Stomach (tissue), 9 donors: ENCODE measurements around the gene HSD17B4. TPM values are rescaled to one million over a fixed set of nuclear protein-coding genes. Genes with fewer than 3 reads are reported as not detected.

Source experiments
- DNase-seq, 2 donors: peaks; one replicate each; pipeline versions ENCODE4 v3.0.0 to v3.0.0-alpha.2; 2013 to 2019
- H3K27ac ChIP-seq, 5 donors: fragments of 200-600 bp in 4 of 5; sonication (generic) in 4 of 5; one replicate each; pipeline ENCODE4 v1.5.1; 2013 to 2019; ENCODE audit warnings: mild to moderate bottlenecking in 1 of 5, moderate library complexity in 1 of 5
- H3K27me3 ChIP-seq, 3 donors: fragments of 200-600 bp; sonication (generic); one replicate each; pipeline ENCODE4 v1.5.1; 2017 to 2019; ENCODE audit warnings: mixed run types in 1 of 3
- H3K36me3 ChIP-seq, 4 donors: fragments of 200-600 bp; sonication (generic); 1 replicate in 3 of 4; 2 replicates in 1 of 4; pipeline ENCODE4 v1.5.1; 2016 to 2019
- H3K4me1 ChIP-seq, 4 donors: fragments of 200-600 bp; sonication (generic); one replicate each; pipeline ENCODE4 v1.5.1; 2016 to 2019
- H3K4me3 ChIP-seq, 4 donors: fragments of 200-600 bp; sonication (generic) in 3 of 4; one replicate each; pipeline ENCODE4 v1.5.1; 2016 to 2019; ENCODE audit warnings: mild to moderate bottlenecking in 1 of 4
- H3K9me3 ChIP-seq, 4 donors: fragments of 200-600 bp; sonication (generic); one replicate each; pipeline ENCODE4 v1.5.1; 2016 to 2019
- EP300 ChIP-seq: sonication (generic); formaldehyde crosslinking; IDR thresholded peaks from one replicate; pipeline ENCODE4 v1.6.1; 2017; ENCODE audit warnings: antibody characterized with exemption
- POLR2A ChIP-seq, 4 donors: fragments of 450-650 bp; IDR thresholded peaks; one replicate each; pipeline ENCODE4 v1.6.1; 2016; ENCODE audit warnings: antibody characterized with exemption in 4 of 4, control low read depth in 2 of 4, mild to moderate bottlenecking in 1 of 4, moderate library complexity in 1 of 4
- POLR2AphosphoS5 ChIP-seq, 3 donors: sonication (generic); formaldehyde crosslinking; IDR thresholded peaks; one replicate each; pipeline ENCODE4 v1.6.1; 2016; ENCODE audit warnings: antibody characterized with exemption in 3 of 3
- WGBS, 5 donors: extraction: QIAGEN DNeasy Blood & Tissue Kit in 3 of 5; methylation state at CpG; one replicate each; pipeline versions ENCODE4 v1.1.5 to v1.1.7; 2013 to 2018; 5-methylcytosine and 5-hydroxymethylcytosine counted together
- intact Hi-C: fragments of 100-400 bp; cut with DNase I; formaldehyde crosslinking; loops from one replicate; pipeline ENCODE4 v1.15.1; 2023; ENCODE audit warnings: low total_unique reads
- polyA plus RNA-seq, 3 donors: library from polyadenylated mRNA; stranded (reverse); fragments of 200-250 nt; gene quantifications; one replicate each; pipeline ENCODE4 v1.2.3, GENCODE V29; 2013
- total RNA-seq, 5 donors: library from RNA; depleted of rRNA; stranded (reverse); fragments of >200 nt; gene quantifications; one replicate each; pipeline versions ENCODE4 v1.1.0 to v1.2.3, GENCODE V29; 2014 to 2016
- TF ChIP-seq, protein P1 (sequence below), 7 experiments: fragments of 450-650 bp in 4 of 7; fragments of 200-600 bp in 3 of 7; sonication (generic) in 3 of 7; IDR thresholded peaks; one replicate each; pipeline ENCODE4 v1.5.1; 2016 to 2019; ENCODE audit warnings: antibody characterized with exemption in 7 of 7, control low read depth in 2 of 7, mild to moderate bottlenecking in 1 of 7
- donor health status: healthy with polysubstance abuse.
- donor health status: Bipolar disorder and iron deficiency.
- donor health status: healthy.

The HSD17B4 gene
- total and polyA plus RNA-seq, 8 donors, result 64.3 to 274 (median 172) TPM

GRCh38 chr5:119524485-119524884, 72.2 kb downstream of the HSD17B4 start:
- Histone ChIP-seq H3K27ac (no peak overlapping the region), H3K9me3 (peaks cover 0 to 3% (median 0%) of the 10 kb centered on the region in 4 donors), H3K36me3 (peaks cover 6 to 65% (median 50%) of the 10 kb centered on the region in 4 donors), H3K27me3 (no peaks in the 10 kb centered on the region), H3K4me1 (peaks cover 0 to 9% (median 4%) of the 10 kb centered on the region in 4 donors), H3K4me3 (no peak overlapping the region)
- intact Hi-C loops, result no loop called here
- TF ChIP-seq POLR2AphosphoS5 (IDR thresholded peaks at IDR 0.05), result peak in 1 of 3 donors; percentile 54
- TF ChIP-seq, protein P1, sequence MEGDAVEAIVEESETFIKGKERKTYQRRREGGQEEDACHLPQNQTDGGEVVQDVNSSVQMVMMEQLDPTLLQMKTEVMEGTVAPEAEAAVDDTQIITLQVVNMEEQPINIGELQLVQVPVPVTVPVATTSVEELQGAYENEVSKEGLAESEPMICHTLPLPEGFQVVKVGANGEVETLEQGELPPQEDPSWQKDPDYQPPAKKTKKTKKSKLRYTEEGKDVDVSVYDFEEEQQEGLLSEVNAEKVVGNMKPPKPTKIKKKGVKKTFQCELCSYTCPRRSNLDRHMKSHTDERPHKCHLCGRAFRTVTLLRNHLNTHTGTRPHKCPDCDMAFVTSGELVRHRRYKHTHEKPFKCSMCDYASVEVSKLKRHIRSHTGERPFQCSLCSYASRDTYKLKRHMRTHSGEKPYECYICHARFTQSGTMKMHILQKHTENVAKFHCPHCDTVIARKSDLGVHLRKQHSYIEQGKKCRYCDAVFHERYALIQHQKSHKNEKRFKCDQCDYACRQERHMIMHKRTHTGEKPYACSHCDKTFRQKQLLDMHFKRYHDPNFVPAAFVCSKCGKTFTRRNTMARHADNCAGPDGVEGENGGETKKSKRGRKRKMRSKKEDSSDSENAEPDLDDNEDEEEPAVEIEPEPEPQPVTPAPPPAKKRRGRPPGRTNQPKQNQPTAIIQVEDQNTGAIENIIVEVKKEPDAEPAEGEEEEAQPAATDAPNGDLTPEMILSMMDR (IDR thresholded peaks at IDR 0.05), result no peak
- 26 to 56% (median 37%) methylated on average over 3 of the region's 3 CpGs for WGBS, 5 donors
- DNase-seq, result peak in 1 of 2 donors; percentile 12

DNA sequence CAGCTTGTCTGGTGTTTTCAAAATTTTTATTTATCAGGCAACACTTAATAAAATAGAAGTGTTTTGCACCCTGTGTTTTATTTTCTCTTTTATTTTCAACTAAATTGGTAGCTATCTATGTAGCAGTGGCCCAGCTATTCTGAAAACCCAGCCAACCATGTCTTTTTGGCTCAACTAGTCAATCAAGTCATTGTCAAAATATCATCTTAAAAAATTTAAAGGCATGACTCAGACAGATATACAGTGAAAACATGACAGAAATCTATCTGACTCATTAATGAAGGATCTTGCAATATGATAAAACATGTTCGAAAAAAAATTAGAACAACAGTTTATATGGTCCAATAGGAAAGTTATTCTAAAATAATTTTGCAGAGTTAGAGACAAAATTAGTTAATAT, 75.1 kb downstream of the HSD17B4 start:
- Histone ChIP-seq H3K4me3 (no peak overlapping the region), H3K36me3 (peaks cover 6 to 69% (median 64%) of the 10 kb centered on the region in 4 donors), H3K27ac (no peak overlapping the region), H3K9me3 (no peaks in the 10 kb centered on the region), H3K27me3 (no peaks in the 10 kb centered on the region), H3K4me1 (peaks cover 0 to 9% (median 4%) of the 10 kb centered on the region in 4 donors)
- DNase-seq, result no peak
- no peak for TF ChIP-seq EP300
- TF ChIP-seq, protein P1 (IDR thresholded peaks at IDR 0.05), result no peak
- TF ChIP-seq POLR2A (IDR thresholded peaks at IDR 0.05), result no peak
- no peak for TF ChIP-seq POLR2AphosphoS5 (IDR thresholded peaks at IDR 0.05)
- WGBS, 5 donors, result 93 to 100% (median 97%) methylated on average over 1 of the region's 1 CpG
- intact Hi-C loops, result no loop called here

GRCh38 chr5:119529811-119530210, 77.5 kb downstream of the HSD17B4 start:
- Histone ChIP-seq H3K27ac (no peak overlapping the region), H3K27me3 (no peaks in the 10 kb centered on the region), H3K36me3 (peaks cover 6 to 83% (median 70%) of the 10 kb centered on the region in 4 donors), H3K4me3 (no peak overlapping the region), H3K9me3 (no peaks in the 10 kb centered on the region), H3K4me1 (no peaks in the 10 kb centered on the region)
- DNase-seq, result no peak
- 63 to 80% (median 74%) methylated on average over 2 of the region's 2 CpGs for WGBS, 5 donors
- TF ChIP-seq POLR2AphosphoS5 (IDR thresholded peaks at IDR 0.05) (no peak), EP300 (no peak), POLR2A (IDR thresholded peaks at IDR 0.05) (no peak)
- TF ChIP-seq, protein P1 (IDR thresholded peaks at IDR 0.05), result no peak
- intact Hi-C loops, result no loop called here

DNA sequence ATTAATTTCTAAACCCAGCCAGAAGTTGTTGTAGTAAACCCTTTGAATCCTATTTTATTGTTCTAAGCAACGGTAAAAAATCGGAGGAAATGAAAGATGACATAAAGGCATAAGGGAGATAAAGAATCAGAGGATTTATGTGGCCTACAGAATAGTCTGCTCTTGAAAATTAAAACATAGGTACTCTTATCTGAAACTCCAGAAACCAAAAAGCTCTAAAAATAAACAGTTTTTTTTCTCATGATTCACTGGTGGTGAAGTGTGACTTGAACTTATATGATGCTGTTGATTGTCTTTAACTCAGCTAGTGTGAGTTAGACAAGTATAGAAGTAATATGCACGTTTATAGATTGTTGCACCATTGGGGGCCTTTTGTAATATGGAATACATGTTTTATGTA, 80.3 kb downstream of the HSD17B4 start:
- WGBS, 5 donors, result 77 to 85% (median 82%) methylated on average over 3 of the region's 3 CpGs
- no peak for DNase-seq
- H3K4me1 ChIP-seq, result no peaks in the 10 kb centered on the region
- TF ChIP-seq POLR2A (IDR thresholded peaks at IDR 0.05) (no peak), EP300 (no peak), POLR2AphosphoS5 (IDR thresholded peaks at IDR 0.05) (no peak)
- H3K4me3 ChIP-seq, result no peak overlapping the region
- no peak overlapping the region for H3K27ac ChIP-seq
- peaks cover 5 to 78% (median 60%) of the 10 kb centered on the region in 4 donors for H3K36me3 ChIP-seq
- H3K27me3 ChIP-seq, result no peaks in the 10 kb centered on the region
- H3K9me3 ChIP-seq, result no peaks in the 10 kb centered on the region
- intact Hi-C loops, result no loop called here

GRCh38 chr5:119537704-119538103, 85.4 kb downstream of the HSD17B4 start:
- TF ChIP-seq, protein P1 (IDR thresholded peaks at IDR 0.05), result no peak
- TF ChIP-seq POLR2AphosphoS5 (IDR thresholded peaks at IDR 0.05) (no peak), POLR2A (IDR thresholded peaks at IDR 0.05) (no peak)
- Histone ChIP-seq H3K36me3 (peaks cover 14 to 82% (median 73%) of the 10 kb centered on the region in 4 donors), H3K9me3 (no peaks in the 10 kb centered on the region), H3K27ac (no peak overlapping the region), H3K4me3 (no peak overlapping the region), H3K4me1 (no peaks in the 10 kb centered on the region), H3K27me3 (no peaks in the 10 kb centered on the region)
- peak; percentile 22 to 26 for DNase-seq
- intact Hi-C loops, result no loop called here
- 25 to 51% (median 41%) methylated on average over 2 of the region's 2 CpGs for WGBS, 5 donors
